Testis (tissue), 2 donors: Measurements from ENCODE around the gene ZBTB20.

Source experiments
- CTCF ChIP-seq, 3 experiments: fragments of 450-650 bp in 2 of 3; fragments of 200-600 bp in 1 of 3; sonication (generic) in 1 of 3; IDR thresholded peaks; one replicate each; pipeline ENCODE4 v1.5.1; 2016 to 2019; ENCODE audit warnings: antibody characterized with exemption in 3 of 3, mild to moderate bottlenecking in 2 of 3, moderate library complexity in 1 of 3
- POLR2A ChIP-seq: fragments of 450-650 bp; IDR thresholded peaks from one replicate; pipeline ENCODE4 v1.6.1; 2017; ENCODE audit warnings: antibody characterized with exemption, mild to moderate bottlenecking, moderate library complexity

GRCh38 chr3:114508208-114508607, 638.9 kb downstream of the ZBTB20 start:
- TF ChIP-seq POLR2A (no peak), CTCF (IDR thresholded peaks at IDR 0.05) (no peak)
